ENCODE data around the gene RBM14. TPM values are rescaled to one million over a fixed set of nuclear protein-coding genes. Genes with fewer than 3 reads are reported as not detected.
A peak's percentile ranks its signal among the peaks of the same experiment; 100 is the strongest.

RBM14 gene, protein sequence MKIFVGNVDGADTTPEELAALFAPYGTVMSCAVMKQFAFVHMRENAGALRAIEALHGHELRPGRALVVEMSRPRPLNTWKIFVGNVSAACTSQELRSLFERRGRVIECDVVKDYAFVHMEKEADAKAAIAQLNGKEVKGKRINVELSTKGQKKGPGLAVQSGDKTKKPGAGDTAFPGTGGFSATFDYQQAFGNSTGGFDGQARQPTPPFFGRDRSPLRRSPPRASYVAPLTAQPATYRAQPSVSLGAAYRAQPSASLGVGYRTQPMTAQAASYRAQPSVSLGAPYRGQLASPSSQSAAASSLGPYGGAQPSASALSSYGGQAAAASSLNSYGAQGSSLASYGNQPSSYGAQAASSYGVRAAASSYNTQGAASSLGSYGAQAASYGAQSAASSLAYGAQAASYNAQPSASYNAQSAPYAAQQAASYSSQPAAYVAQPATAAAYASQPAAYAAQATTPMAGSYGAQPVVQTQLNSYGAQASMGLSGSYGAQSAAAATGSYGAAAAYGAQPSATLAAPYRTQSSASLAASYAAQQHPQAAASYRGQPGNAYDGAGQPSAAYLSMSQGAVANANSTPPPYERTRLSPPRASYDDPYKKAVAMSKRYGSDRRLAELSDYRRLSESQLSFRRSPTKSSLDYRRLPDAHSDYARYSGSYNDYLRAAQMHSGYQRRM
- total RNA-seq = 10 to 100 TPM; 31.8 to 76.9 (median 62.9) TPM

DNA sequence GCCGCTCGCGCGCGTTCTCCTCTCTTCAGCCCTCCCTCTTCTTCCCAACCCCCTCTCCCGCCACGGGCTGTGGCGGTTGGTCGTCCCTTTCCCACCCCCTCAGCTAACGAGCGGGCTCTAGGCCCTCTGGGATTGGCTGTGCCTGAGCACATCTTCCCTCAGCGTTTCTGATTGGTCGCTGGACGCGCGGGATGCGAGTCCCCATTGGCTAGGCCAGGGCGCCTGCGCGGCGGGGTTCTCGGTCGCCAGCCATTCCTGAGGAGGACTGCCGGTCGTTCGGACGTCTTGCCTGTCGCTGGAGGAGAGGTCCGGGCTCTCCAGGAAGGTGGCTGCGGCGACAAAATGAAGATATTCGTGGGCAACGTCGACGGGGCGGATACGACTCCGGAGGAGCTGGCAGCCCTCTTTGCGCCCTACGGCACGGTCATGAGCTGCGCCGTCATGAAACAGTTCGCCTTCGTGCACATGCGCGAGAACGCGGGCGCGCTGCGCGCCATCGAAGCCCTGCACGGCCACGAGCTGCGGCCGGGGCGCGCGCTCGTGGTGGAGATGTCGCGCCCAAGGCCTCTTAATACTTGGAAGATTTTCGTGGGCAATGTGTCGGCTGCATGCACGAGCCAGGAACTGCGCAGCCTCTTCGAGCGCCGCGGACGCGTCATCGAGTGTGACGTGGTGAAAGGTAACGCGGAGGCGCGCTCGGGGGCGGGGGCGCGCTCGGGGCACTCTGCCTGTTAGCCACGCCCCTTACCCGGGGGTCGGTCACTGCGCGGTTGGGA lies at the start of gene RBM14:
TSS of gene RBM14 (plus strand) at position 252 of the 776 bp plus-strand sequence. CDS start at position 343, 91 bp downstream.
- H3K4me3 ChIP-seq (replicated peaks in 1 of 3) = peak within 1 kb of the TSS; percentile 58 to 85 (median 82)
- peak within 1 kb of the TSS; percentile 86 to 92 (median 89) for H3K27ac ChIP-seq
- H3K36me3 ChIP-seq = no peaks in the 10 kb centered on the region
- 0% methylated on average over 30 to 42 of the region's 90 CpGs for WGBS, 2 donors
- H3K9me3 ChIP-seq = no peaks in the 10 kb centered on the region
- no peaks in the 10 kb centered on the region for H3K27me3 ChIP-seq
- peaks cover 35 to 43% of the 10 kb centered on the region in 2 donors for H3K4me1 ChIP-seq
- intact Hi-C loops (cut with DNase I) = loop anchor here (2.0 kb wide), 1 partner anchor 22 kb away; the partner anchor contains the start of gene RBM4
- TF ChIP-seq POLR2A (IDR thresholded peaks at IDR 0.05) = peak; percentile 96 to 99
- TF ChIP-seq, protein P1, sequence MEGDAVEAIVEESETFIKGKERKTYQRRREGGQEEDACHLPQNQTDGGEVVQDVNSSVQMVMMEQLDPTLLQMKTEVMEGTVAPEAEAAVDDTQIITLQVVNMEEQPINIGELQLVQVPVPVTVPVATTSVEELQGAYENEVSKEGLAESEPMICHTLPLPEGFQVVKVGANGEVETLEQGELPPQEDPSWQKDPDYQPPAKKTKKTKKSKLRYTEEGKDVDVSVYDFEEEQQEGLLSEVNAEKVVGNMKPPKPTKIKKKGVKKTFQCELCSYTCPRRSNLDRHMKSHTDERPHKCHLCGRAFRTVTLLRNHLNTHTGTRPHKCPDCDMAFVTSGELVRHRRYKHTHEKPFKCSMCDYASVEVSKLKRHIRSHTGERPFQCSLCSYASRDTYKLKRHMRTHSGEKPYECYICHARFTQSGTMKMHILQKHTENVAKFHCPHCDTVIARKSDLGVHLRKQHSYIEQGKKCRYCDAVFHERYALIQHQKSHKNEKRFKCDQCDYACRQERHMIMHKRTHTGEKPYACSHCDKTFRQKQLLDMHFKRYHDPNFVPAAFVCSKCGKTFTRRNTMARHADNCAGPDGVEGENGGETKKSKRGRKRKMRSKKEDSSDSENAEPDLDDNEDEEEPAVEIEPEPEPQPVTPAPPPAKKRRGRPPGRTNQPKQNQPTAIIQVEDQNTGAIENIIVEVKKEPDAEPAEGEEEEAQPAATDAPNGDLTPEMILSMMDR (IDR thresholded peaks at IDR 0.05) = no peak
- peak; percentile 99 to 100 for DNase-seq

DNA sequence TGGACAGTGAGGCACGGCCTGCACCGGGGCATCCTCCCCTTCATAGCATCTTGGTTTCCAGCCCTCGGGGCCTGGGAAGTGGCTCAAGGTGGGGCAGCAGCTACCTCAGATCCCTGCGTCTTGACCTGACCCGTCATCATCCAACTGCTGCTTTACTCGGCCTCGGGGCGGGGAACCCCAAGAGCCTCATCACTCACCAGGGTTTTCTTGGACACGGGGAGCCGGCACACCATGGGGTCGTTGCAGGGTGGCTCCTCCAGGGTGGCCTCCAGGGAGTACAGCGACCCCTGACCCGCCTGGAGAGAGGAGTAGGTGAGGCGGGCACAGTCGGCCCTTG lies 48.7 kb upstream of the RBM14 start:
- 87 to 89% methylated on average over 4 to 7 of the region's 15 CpGs for WGBS, 2 donors
- Histone ChIP-seq H3K36me3 (no peaks in the 10 kb centered on the region), H3K4me1 (peaks cover 3 to 32% of the 10 kb centered on the region in 2 donors), H3K27ac (no peak overlapping the region), H3K9me3 (no peaks in the 10 kb centered on the region), H3K4me3 (replicated peaks in 1 of 3) (peak overlapping the region in 1 of 3 donors; percentile 64), H3K27me3 (no peaks in the 10 kb centered on the region)
- TF ChIP-seq, protein P1 (IDR thresholded peaks at IDR 0.05) = no peak
- no peak for TF ChIP-seq POLR2A (IDR thresholded peaks at IDR 0.05)
- intact Hi-C loops (cut with DNase I) = no loop called here
- DNase-seq = no peak

DNA sequence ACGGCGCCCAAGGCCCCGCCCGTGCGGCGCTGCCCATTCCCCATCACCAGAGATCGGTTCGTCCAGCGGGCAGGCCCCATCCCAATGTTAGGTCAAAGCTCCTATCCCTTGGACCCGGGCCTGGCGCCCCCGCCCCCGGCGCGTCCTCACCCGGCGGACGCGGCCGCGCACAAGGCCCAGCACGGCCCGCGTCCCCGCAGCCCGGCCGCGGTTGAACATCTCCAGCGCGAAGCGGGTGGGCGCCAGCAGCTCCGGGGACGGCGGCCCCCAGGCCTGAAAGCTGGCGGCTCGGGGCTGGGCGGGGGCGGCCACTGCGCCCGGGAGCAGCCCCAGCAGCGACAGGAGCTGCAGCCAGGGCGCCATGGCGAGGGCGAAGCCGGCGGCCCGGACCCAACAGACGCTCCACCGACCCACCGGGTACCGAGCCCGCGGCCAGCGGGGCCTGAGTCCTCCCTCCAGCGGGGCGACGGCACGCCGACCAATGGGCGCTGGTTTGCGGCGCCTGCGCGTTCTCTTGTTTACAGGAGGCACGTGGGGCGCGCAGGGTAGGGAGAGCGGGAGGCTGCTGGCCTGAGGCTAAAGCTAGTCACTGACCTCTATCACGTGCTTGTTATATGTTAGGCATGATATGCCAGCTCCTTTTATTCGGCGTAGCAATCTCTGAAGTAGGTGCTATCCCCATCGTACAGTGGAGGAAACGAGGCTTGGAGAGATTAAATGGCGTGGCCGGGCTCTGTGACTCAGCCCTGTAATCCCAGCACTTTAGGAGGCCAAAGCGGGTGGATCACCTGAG lies 48.1 kb upstream of the RBM14 start, which contains the start of gene CTSF:
TSS of gene CTSF (minus strand) at position 483 of the 793 bp plus-strand sequence. CDS start at position 363, 120 bp downstream.
- H3K27ac ChIP-seq = no peak within 1 kb of the TSS
- H3K9me3 ChIP-seq = no peaks in the 10 kb centered on the region
- TF ChIP-seq, protein P1 (IDR thresholded peaks at IDR 0.05) = no peak
- TF ChIP-seq POLR2A (IDR thresholded peaks at IDR 0.05) = peak in 1 of 2 donors; percentile 9
- H3K4me1 ChIP-seq = peaks cover 3 to 32% of the 10 kb centered on the region in 2 donors
- no peaks in the 10 kb centered on the region for H3K36me3 ChIP-seq
- 12 to 26% methylated on average over 11 to 27 of the region's 77 CpGs for WGBS, 2 donors
- H3K4me3 ChIP-seq (replicated peaks in 1 of 3) = peak within 1 kb of the TSS; percentile 10 to 64 (median 47)
- H3K27me3 ChIP-seq = no peaks in the 10 kb centered on the region
- intact Hi-C loops (cut with DNase I) = no loop called here
- peak; percentile 69 to 77 for DNase-seq

DNA sequence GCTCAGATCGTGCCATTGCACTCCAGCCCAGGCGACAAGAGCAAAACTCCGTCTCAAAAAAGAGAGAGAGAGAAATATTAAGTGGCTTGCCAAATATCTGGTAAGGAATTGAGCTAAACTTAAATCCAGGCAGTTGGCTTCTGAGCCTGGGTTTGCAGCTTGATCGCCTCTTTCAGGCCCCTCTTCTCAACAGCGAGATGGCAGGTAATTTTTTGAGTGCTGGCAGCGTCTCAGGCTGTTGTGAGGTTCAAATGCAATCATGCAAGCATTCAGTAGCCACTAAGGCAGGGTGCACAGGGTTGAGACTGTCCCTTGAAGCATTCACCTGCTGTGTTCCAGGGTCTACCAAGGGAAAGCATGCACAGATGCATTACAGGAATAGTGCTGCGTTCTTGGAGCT lies 47.4 kb upstream of the RBM14 start:
- no peaks in the 10 kb centered on the region for H3K36me3 ChIP-seq
- H3K27ac ChIP-seq = no peak overlapping the region
- DNase-seq = no peak
- intact Hi-C loops (cut with DNase I) = no loop called here
- TF ChIP-seq POLR2A (IDR thresholded peaks at IDR 0.05) = no peak
- TF ChIP-seq, protein P1 (IDR thresholded peaks at IDR 0.05) = no peak
- no peak overlapping the region for H3K4me3 ChIP-seq (replicated peaks in 1 of 3)
- no peaks in the 10 kb centered on the region for H3K27me3 ChIP-seq
- H3K4me1 ChIP-seq = peaks cover 3 to 32% of the 10 kb centered on the region in 2 donors
- H3K9me3 ChIP-seq = no peaks in the 10 kb centered on the region
- 58 to 68% methylated on average over 7 of the region's 7 CpGs for WGBS, 2 donors
